Measurements from ENCODE around the gene RIMBP2. TPM values are rescaled to one million over a fixed set of nuclear protein-coding genes. Genes with fewer than 3 reads are reported as not detected.
A peak's percentile ranks its signal among the peaks of the same experiment; 100 is the strongest.

RIMBP2 gene
- polyA plus RNA-seq, 1 of the 3 experiments (the other 2 are of a cell fraction) = 0.90 TPM

DNA sequence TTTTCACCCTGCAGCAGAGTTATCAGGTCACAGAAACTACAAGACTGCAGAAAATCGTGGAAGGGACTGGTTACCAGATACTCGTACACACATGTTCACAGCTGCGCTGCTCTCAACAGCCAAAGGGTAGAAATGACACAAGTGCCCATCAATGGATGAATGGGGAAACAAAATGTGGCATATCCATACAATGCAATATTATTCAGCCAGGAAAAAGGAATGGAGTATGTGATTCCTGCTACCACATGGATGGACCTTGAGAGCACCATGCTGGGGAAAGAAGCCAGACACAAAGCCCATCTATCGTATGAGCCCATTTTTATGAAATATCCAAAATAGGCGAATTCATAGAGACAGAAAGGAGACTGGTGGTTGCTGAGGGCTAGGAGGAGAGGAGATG, 1.7 kb upstream of the RIMBP2 start:
- 0 out of 2 replicates have a peak, but pooled peaks cover 5% of the 10 kb centered on the region for H3K9me3 ChIP-seq
- H3K36me3 ChIP-seq (replicated peaks in 1 of 2; ENCODE audit: control insufficient read depth in 1 of 2, insufficient read depth in 2 of 2, low read length in 1 of 2) = no peaks in the 10 kb centered on the region
- no peaks in the 10 kb centered on the region for H3K27me3 ChIP-seq (ENCODE audit: insufficient read depth)
- H2AFZ ChIP-seq (ENCODE audit: low read depth) = no peak overlapping the region
- H3K9ac ChIP-seq = no peak overlapping the region
- no peak for DNase-seq
- no peak for TF ChIP-seq RAD21 (IDR thresholded peaks at IDR 0.05; ENCODE audit: low read length)
- no peak for TF ChIP-seq MXI1 (IDR thresholded peaks at IDR 0.05; ENCODE audit: low read depth, low read length)
- no peak for TF ChIP-seq FOSL2 (IDR thresholded peaks at IDR 0.05; ENCODE audit: borderline replicate concordance, low read depth)
- TF ChIP-seq NFIC (IDR thresholded peaks at IDR 0.05; ENCODE audit: borderline replicate concordance) = no peak
- no peak for TF ChIP-seq TEAD4 (IDR thresholded peaks at IDR 0.05; ENCODE audit: borderline replicate concordance, insufficient read depth)
- no peak for TF ChIP-seq NRF1 (IDR thresholded peaks at IDR 0.05; ENCODE audit: low read depth, low read length)
- TF ChIP-seq RCOR1 (IDR thresholded peaks at IDR 0.05; ENCODE audit: low read length) = no peak
- TF ChIP-seq, protein P1, sequence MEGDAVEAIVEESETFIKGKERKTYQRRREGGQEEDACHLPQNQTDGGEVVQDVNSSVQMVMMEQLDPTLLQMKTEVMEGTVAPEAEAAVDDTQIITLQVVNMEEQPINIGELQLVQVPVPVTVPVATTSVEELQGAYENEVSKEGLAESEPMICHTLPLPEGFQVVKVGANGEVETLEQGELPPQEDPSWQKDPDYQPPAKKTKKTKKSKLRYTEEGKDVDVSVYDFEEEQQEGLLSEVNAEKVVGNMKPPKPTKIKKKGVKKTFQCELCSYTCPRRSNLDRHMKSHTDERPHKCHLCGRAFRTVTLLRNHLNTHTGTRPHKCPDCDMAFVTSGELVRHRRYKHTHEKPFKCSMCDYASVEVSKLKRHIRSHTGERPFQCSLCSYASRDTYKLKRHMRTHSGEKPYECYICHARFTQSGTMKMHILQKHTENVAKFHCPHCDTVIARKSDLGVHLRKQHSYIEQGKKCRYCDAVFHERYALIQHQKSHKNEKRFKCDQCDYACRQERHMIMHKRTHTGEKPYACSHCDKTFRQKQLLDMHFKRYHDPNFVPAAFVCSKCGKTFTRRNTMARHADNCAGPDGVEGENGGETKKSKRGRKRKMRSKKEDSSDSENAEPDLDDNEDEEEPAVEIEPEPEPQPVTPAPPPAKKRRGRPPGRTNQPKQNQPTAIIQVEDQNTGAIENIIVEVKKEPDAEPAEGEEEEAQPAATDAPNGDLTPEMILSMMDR (IDR thresholded peaks at IDR 0.05) = no peak
- TF ChIP-seq, protein P2, sequence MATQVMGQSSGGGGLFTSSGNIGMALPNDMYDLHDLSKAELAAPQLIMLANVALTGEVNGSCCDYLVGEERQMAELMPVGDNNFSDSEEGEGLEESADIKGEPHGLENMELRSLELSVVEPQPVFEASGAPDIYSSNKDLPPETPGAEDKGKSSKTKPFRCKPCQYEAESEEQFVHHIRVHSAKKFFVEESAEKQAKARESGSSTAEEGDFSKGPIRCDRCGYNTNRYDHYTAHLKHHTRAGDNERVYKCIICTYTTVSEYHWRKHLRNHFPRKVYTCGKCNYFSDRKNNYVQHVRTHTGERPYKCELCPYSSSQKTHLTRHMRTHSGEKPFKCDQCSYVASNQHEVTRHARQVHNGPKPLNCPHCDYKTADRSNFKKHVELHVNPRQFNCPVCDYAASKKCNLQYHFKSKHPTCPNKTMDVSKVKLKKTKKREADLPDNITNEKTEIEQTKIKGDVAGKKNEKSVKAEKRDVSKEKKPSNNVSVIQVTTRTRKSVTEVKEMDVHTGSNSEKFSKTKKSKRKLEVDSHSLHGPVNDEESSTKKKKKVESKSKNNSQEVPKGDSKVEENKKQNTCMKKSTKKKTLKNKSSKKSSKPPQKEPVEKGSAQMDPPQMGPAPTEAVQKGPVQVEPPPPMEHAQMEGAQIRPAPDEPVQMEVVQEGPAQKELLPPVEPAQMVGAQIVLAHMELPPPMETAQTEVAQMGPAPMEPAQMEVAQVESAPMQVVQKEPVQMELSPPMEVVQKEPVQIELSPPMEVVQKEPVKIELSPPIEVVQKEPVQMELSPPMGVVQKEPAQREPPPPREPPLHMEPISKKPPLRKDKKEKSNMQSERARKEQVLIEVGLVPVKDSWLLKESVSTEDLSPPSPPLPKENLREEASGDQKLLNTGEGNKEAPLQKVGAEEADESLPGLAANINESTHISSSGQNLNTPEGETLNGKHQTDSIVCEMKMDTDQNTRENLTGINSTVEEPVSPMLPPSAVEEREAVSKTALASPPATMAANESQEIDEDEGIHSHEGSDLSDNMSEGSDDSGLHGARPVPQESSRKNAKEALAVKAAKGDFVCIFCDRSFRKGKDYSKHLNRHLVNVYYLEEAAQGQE (IDR thresholded peaks at IDR 0.05; ENCODE audit: low read depth, low read length) = no peak
- no peak for TF ChIP-seq GATA2 (CRISPR knock-in tag; IDR thresholded peaks at IDR 0.05)
- no peak overlapping the region for H3K4me2 ChIP-seq
- POLR2A ChIA-PET = interaction anchor here (0.6 kb wide), 1 partner anchor 31 kb away, joined by 3 read pairs; no protein-coding TSS in a partner anchor
- no peak overlapping the region for H3K4me3 ChIP-seq (ENCODE audit: low read depth in 2 of 2, low read length in 1 of 2)
- no peaks in the 10 kb centered on the region for H3K79me2 ChIP-seq (ENCODE audit: insufficient read depth)
- 59% methylated on average over 5 of the region's 5 CpGs for WGBS (ENCODE audit: low lambda C conversion rate)
- no peaks in the 10 kb centered on the region for H4K20me1 ChIP-seq (ENCODE audit: insufficient read depth)
- no peaks in the 10 kb centered on the region for H3F3A ChIP-seq (replicated peaks; ENCODE audit: insufficient read depth)
- H3K9me2 ChIP-seq = no peaks in the 10 kb centered on the region
- CTCF ChIA-PET = interaction anchor here (1.5 to 2.8 kb wide), 2 partner anchors 30 to 141 kb away, joined by 3 to 22 read pairs; no protein-coding TSS in a partner anchor
- peak overlapping the region in 1 of 2 experiments; percentile 84; a peak in 1 of 4 replicates for H3K27ac ChIP-seq (ENCODE audit: low read depth in 2 of 2, low read length in 1 of 2)
- H3K4me1 ChIP-seq (ENCODE audit: control insufficient read depth in 1 of 2, insufficient read depth in 2 of 2, low read depth in 1 of 2, low read length in 1 of 2) = peaks cover 0 to 28% of the 10 kb centered on the region in 2 experiments; a peak in 1 of 4 replicates

DNA sequence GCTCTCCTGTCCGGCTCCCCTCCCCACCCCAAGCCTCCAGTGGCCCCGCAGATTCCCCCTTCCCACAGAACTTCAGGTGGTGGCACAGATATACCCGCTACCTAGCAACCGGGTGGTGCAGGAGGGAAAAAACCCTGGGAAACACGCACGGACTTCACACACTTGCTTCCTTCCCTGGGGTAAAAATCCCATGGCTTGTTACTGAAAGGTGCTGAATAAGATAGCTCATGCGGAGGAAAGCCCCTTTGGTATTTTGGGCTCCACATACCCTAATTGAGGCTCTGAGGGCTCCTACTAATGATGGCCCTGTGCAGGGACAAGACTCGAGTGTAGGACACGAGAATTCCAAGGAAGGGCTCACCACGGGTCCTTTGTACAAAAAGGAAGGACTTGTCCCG, 869 bp upstream of the RIMBP2 start:
- TF ChIP-seq TEAD4 (IDR thresholded peaks at IDR 0.05; ENCODE audit: borderline replicate concordance, insufficient read depth) = no peak
- no peak for TF ChIP-seq GABPA (IDR thresholded peaks at IDR 0.05; ENCODE audit: low read depth)
- TF ChIP-seq, protein P1 (IDR thresholded peaks at IDR 0.05) = no peak
- no peak for TF ChIP-seq POLR2AphosphoS5 (IDR thresholded peaks at IDR 0.05; ENCODE audit: low read depth, low read length)
- TF ChIP-seq MEF2A (IDR thresholded peaks at IDR 0.05; ENCODE audit: borderline replicate concordance, low read depth) = no peak
- no peak for TF ChIP-seq TCF12 (IDR thresholded peaks at IDR 0.05)
- no peak for TF ChIP-seq YY1 (IDR thresholded peaks at IDR 0.05; ENCODE audit: low read depth)
- no peak for TF ChIP-seq RXRA (IDR thresholded peaks at IDR 0.05; ENCODE audit: borderline replicate concordance, low read depth)
- TF ChIP-seq EP300 (IDR thresholded peaks at IDR 0.05; ENCODE audit: borderline replicate concordance in 1 of 2, low read depth in 1 of 2, low read length in 1 of 2) = no peak
- TF ChIP-seq GATA2 (CRISPR knock-in tag; IDR thresholded peaks at IDR 0.05) = no peak
- TF ChIP-seq, protein P3, sequence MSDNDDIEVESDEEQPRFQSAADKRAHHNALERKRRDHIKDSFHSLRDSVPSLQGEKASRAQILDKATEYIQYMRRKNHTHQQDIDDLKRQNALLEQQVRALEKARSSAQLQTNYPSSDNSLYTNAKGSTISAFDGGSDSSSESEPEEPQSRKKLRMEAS (IDR thresholded peaks at IDR 0.05; ENCODE audit: low read depth) = no peak
- TF ChIP-seq RFX5 (IDR thresholded peaks at IDR 0.05; ENCODE audit: low read length) = no peak
- H3K27ac ChIP-seq (ENCODE audit: low read depth in 2 of 2, low read length in 1 of 2) = peak overlapping the region in 1 of 2 experiments; percentile 84; a peak in 2 of 4 replicates
- 27% methylated on average over 9 of the region's 11 CpGs for WGBS (ENCODE audit: low lambda C conversion rate)
- H3K27me3 ChIP-seq (ENCODE audit: insufficient read depth) = no peaks in the 10 kb centered on the region
- H3K4me3 ChIP-seq (ENCODE audit: low read depth in 2 of 2, low read length in 1 of 2) = peak overlapping the region in 1 of 2 experiments; percentile 60; a peak in 1 of 4 replicates
- no peak for DNase-seq
- ChIA-PET POLR2A (interaction anchor here (0.6 to 2.3 kb wide), 6 partner anchors 10 to 903 kb away, joined by 3 to 9 read pairs (median 4); no protein-coding TSS in a partner anchor), CTCF (interaction anchor here (0.7 to 4.1 kb wide), 6 partner anchors 31 to 256 kb away, joined by 3 to 33 read pairs (median 3); no protein-coding TSS in a partner anchor)
- no peak overlapping the region for H3K4me2 ChIP-seq
- 0 out of 2 replicates have a peak, but pooled peaks cover 5% of the 10 kb centered on the region for H3K9me3 ChIP-seq
- H3K9me2 ChIP-seq = no peaks in the 10 kb centered on the region
- no peaks in the 10 kb centered on the region for H3K36me3 ChIP-seq (replicated peaks in 1 of 2; ENCODE audit: control insufficient read depth in 1 of 2, insufficient read depth in 2 of 2, low read length in 1 of 2)
- H4K20me1 ChIP-seq (ENCODE audit: insufficient read depth) = no peaks in the 10 kb centered on the region
- no peaks in the 10 kb centered on the region for H3F3A ChIP-seq (replicated peaks; ENCODE audit: insufficient read depth)
- no peak overlapping the region for H2AFZ ChIP-seq (ENCODE audit: low read depth)
- no peak overlapping the region for H3K9ac ChIP-seq
- H3K4me1 ChIP-seq (ENCODE audit: control insufficient read depth in 1 of 2, insufficient read depth in 2 of 2, low read depth in 1 of 2, low read length in 1 of 2) = peaks cover 0 to 33% of the 10 kb centered on the region in 2 experiments; a peak in 1 of 4 replicates
- no peaks in the 10 kb centered on the region for H3K79me2 ChIP-seq (ENCODE audit: insufficient read depth)

All from SK-N-SH (cell line).